Measurements from ENCODE around the gene LRRN3.

The LRRN3 gene

DNA sequence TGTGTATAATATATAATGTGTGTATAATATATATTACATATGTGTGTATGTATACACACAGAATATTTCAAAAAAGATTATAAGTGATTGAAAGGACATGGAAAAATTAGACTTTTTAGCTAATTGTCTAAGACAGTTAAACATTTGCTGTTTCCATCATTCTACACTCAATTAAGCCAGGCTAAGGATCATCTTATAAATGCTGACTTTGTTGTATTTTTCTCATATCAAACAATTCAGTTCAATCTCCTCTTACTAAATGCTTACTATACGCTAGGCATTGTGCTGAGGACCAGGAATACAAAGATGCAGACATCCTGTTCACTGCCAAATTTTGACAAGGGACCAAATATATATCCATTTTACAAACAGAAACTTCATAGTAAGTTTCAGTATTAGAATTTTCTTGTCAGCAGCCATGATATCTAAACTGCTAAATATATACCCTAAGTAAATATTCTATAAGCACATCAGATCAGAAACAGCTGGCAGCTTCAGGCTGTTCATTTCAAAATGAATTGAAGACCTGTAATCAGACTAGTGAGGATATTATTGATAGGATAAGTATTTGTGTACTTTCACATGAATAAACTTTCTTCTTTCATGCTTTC is 10.3 kb upstream of the LRRN3 start:
- DNase-seq = no peak

DNA sequence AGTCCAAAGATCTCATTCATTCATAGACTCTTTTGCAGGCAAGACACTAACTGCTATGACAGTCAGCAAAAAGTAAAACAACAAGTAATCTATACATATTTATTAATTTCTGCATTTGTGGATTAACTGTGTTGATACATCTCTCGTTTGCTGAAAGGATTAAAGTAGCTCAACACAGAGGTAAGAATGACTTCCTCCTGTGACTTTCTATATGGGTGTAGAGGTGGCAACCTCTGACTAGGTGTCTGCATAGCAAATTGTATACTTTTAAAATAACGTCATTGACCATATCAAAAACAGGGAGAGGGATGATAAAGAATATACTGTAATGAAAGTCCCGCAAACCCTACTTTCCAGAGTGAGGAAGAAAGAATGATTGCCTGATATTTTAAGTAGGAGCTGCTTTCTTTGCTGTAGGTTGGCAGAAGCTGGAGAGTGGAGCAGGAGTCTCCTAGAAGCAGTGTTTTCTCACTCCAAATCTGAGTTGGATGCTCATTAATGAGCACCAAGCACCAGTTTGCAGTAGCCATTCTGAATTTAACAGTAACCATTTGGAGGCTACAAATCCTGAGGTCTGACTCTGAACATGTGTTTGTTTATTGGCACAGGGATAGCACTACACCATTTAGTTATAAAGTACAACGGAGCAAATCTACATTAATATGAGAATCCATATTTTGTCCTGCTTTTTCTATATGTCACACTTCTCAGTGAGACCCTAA is 9.2 kb upstream of the LRRN3 start:
- DNase-seq = no peak

DNA sequence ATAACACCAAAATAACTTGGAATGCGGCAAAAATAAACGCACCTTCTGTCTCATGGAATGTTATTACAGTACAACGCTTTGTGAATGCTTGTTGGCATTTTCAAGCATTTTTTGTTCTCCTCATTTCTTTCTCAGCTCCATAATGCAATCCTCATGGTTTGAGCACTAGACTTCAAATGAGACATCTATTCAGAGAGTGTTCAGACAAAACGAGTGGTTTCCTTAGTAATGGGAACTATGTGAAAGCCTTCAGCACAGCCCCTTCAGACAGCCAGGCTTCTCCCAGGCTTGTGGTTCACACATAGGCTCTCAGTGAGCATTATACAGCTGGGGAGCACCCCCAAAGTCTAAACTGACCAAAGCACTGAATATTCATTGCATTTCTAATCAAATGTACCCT is 8.6 kb upstream of the LRRN3 start:
- DNase-seq = no peak

DNA sequence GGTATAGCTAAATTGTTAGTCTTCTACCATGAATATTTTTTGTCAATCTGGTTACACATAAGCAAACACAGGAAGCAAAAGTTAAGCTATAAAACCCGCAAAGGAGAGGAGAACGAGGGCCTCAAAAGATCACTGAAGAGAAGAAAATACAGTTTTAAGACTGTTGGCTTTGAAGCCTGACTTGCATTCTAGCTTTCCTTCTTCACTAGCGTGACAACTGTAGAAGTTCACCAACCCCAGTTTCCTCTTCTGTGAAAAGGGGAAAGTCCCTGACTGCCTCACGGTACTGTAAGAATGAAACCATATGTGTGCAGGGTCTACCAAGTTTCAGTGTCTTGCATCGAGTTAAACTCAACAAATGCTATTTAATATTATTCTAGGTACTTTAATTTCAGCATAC is 7.5 kb upstream of the LRRN3 start:
- no peak for DNase-seq

DNA sequence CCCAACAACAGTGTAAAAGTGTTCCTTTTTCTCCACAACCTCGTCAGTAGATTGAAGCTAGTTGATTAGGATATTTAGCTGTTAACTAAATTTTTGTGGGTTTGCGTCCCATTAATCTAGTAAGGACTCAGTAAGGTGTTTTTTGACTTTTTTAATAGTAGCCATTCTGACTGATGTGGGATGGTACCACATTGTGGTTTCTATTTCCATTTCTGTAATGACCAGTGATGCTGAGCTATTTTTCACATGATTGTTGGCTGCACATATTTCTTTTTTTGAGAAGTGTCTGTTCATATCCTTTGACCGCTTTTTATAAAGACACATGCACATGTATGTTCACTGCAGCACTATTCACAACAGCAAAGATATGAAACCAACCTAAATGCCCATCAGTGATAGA is 5.6 kb upstream of the LRRN3 start:
- no peak for DNase-seq

DNA sequence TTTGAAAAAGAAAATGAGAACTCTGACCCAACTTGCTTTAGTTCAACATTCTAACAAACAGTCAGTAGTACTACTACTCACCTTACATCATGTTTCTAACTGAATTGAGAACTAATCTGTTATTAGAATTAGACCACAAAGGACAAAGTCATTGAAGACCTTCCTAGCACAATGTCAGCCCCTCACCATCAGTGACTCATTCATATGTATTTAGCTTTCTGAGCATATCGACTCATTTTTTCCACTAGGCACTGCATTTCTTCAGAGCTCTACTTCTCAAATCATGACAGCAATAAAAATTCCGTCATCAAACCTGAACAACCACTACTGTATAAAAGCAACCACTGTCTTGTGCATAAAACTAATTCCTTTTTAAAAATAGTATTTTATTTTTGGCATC is 4.4 kb upstream of the LRRN3 start:
- no peak for DNase-seq

DNA sequence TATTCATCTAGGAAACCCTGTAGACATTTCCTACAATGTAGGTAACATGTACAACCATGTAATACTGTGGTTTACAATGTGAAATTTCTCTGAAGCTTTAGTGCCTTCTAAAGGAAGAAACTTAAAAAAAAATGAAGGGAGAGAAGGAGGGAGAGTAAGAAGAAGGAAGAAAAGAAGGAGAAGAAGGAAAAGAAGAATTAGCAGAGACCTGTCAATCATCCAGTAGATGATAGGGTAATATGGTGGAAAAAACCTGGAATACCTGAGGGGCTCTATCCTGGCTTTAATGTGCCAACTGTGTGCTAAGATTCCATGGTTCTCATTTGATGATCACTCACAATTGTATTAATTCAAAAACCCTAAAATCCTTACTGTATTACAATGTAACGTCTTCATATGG is 2.6 kb upstream of the LRRN3 start:
- no peak for DNase-seq

DNA sequence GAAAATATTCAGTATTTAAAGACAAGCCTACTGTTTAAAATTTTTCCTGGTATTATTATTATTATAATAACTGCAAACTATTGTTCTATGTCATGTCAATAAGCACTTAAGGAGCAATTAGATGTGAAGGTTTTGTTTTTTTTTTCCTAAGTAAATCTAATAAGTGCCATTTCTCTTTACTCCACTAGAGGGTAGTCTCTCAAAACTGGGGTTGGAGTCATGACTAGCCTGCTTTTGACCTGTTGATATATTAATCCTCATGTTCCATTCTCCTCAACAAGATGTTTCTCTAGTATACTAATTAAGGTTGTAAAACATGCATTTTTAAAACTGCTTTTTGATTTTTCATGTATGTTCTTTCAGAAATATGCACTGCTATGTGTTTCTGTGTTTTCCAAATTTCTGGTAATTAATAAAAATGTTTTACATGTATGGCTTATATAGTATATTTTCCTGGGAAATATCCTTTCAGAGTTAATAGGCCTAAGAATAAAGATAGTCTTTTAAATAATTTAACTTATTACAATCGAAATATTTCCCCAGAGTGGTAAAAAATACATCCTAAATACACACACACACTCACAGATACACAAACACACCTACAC is 1.0 kb upstream of the LRRN3 start:
- DNase-seq = peak; percentile 37

DNA sequence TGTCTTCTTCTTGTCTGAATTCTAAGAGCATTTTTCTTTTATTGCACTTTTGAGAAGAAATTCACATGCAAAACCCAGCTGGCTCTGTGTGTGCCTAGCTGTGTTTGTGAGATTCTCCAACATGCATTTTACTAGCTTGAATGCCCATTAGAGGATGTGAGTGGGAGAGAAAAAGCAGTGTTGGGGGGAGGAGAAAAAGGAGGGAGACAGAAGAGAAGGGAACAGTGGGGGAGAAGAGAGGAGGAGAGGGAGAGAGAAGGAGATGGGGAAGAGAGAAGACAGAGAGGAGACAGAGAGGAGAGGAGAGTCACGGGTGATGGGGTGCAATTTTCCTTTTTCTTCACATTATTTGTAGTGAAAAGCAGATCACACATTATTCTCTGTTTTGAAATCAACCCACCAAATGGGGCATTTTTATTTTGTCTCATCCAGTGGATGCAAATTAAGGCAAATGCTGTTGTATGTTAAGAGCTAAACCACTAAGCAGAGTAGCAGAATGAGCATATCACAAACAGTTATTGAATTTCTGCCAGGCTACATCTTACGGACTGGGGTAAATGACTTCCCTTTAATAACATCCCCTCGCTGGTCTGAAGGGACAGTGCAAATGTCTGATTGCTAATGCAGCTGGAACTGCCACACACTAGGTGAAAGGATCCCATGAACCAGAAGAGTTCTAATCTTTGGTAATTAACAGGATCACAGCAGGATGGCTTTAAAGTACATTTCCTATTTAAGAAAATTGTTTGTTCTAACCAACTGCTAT is 849 bp downstream of the LRRN3 start:
- DNase-seq = peak; percentile 53

DNA sequence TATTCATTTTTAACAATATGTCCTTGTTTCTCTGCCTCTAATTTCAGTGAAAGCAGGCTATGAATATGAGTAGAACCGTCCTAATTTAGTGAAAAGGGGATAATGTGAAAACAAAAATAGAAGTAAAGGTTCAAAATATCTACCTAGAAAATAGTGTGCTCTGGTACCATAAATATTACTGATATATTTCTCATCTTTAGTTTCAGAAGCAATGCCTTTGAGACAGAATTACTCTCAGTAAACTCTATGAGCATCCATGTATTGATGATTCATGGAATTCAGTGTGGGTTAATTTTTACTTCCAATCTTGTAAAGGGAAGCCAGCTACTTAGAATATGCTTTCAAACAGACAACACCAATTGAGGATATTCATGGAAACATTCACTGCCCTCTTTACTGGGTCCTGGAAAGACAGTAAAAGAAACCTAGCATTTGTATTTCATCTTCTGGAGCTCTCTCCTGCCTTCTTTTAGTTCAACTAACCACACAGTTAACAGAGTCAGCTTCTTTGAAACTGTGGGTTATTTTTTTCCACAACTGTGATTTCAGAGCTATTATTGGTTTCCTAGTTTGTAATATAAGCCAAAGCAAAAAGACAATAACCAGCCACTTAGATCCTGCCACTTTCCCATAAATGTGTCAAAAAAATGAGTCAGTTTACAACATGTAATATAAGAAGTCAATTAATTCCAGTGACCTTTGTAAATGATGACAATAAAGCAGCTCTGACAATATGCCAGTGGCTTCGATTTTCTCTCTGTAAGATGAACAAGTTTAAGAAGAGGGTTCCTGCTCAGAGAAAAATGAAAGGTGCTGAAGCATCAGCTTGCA is 1.7 kb downstream of the LRRN3 start:
- peak; percentile 5 for DNase-seq

DNA sequence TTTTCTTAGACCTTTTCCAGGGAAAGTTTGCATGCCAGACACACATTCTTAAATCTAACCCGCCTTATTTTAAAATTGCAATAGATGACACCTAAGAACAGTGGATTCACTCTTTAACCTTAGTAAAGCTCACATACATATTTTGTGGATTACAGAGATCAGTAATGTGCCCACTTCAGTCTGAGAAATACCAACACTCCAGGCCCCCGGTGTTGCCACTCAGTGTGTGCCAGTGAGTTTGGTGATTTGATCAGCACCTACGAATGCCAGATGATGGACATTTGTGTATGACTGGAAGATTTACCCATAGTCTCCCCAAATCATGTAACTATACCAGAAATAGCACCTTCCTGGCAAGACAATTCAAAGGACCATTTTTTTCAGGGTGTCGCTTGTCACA is 2.6 kb downstream of the LRRN3 start:
- no peak for DNase-seq

DNA sequence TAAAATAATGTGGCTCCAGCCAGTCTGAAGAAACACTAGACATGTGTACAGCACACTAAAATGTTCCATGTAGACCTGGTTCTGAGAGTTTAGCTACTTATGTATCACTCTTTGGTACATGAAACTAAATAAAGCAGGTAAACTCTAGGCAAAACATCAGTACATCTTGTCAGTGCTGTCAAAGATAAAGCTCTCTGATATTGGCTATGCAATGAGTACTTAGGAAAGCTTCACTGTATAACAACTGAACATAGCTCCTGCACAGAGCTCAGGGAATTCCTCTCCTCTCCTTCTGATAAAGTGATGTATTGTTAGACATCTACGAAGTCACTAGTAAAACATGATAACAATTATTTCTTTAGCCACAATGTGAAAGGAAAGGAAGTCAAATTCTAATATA is 3.5 kb downstream of the LRRN3 start:
- DNase-seq = no peak

DNA sequence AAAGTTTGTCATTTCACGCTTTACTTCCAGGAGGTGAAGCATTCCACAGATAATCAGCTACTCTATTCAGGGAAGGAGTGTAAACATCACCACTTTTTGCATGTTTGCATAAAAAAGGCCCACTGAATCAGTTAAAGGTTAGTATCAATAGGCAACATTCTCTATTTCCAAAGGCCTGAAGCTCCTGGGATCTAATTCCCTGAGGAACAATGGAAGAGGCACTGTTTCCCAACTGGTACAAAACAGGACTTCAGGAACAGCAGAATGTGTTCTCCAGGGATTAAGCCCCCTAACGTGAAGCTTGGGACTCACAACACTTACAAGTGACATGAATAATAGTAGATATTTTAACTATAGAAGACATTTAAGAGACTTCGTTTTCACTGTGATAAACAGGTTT is 6.1 kb downstream of the LRRN3 start:
- no peak for DNase-seq

DNA sequence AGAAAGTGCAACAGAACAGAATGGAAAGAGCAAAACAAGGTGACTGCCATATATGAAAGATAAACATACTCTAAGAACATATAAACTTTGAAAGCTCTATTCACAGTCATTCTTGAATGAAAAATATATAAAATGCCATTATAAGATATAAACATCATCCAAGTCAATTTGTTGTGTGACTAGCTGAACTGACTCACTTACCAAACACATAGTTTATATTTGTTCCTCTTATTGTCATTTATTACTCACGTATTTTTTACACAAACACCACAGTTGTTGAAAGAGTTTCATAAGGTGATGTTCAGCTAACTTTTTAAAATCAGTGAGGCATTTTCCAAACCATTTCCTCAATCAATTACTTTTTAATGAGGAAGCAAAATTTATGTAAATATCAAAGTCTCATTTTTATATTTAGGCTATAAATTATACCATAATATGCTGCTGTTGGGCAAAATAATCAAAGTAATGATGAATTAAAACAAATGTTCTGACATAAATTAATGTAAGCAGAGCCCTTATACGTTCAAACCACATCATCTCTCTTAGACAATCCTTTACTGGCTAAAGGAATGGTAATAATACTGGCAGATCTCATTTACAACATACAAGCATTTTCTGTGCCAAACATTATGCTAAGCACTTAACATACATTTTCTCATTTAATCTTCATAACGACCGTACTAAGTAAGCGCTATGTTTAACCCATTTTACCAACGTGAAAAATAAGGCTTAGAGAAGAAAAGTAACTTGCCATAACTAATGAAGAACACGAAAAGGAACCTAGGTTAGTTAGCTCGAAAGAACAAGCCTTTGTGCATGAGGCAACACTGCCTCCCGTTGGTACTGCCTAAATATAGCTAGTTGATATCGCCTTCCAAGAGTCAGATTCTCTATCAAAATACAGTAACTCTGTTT is 7.3 kb downstream of the LRRN3 start:
- DNase-seq = peak; percentile 46

DNA sequence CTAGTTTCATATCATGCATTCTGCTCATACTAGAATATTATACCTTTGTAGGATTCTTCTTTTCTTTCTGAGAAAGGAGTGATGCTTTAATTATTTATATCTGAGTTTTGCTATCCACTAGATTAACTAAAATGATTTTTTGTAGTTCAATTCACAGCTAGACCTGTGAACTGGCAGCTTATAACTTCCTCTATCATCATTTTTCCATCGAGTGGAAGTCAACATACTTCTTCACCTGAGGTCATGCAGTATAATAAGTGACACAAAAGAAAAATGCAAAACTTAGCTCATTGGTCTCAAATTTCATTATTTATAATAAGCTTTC is 8.0 kb downstream of the LRRN3 start:
- DNase-seq = no peak

DNA sequence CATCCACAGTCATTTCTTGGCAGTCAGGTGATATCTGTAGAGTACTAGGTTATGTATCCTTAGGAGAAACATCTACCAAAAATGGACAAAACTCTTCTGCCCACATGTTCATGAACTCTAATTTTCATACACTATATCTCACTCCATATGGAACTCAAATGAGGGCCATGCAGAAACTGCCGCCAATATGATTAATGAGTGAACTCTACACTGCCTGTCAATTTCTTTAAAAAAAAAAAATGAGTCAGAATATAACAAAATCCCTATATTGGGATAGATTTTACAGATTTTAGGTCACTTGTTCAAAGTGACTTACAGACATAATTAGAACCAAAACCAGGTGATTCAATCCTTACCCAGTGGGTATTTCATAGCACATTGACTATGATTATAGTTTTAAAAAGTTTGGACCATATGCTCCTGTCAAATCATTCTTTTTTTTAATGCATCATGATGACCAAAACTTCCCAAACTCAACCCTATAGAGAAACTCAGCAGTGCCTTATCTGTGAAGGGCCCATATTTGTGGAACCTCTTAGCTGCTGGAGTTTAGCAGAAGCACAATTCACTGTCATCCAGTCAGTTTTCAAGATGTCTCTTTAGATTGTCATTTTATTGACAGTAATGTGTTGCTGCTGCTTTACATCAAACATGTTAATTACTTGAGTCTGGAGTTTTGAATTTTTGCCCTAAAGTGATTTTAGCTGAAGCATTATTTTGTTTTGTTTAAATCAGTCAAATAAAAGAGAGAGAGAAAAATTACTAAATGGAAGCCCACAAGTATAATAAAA is 11.1 kb downstream of the LRRN3 start:
- no peak for DNase-seq

DNA sequence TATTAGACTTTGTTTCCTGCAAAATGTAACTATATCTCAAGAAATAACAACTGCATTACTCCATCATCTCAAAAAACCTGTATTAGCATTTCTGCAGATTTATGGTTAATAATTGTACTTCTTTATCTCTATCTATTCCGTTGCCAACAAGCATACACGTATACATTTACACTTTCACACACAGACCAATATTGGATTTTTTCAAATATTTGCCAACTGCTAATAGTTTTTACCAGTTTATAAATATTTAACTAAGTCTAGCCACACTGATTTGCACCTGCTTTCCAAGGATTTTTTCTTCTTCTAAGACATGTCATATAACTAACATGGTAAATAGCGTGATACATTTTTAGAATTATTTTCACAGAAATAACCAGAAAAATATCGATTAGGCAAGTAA is 12.2 kb downstream of the LRRN3 start:
- no peak for DNase-seq

DNA sequence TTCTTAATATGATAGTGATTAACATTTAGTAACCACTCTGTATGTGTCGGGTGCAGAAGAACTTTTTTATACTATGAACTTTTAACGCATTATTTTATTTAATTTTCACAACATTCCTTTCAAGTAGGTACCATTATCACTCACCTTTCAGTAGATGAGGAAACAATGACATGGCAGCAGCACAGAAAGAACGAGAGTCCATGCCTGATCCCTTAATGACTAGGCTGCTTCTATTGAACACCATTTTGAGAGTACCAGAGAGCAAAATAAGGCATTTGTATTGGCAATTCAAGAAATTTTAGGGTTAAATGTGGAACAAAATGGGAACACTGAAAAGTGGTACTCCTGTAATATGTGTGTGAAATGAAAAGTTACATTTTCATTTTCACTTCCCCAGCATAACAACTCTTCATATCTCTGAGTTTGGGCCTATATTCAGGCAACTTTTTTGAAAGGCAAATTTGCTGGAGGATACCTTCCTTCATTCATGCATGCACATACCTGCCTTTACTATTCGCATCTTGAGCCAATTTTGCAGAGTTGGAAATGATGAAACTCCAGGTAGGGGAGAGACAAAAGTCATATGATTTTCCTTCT is 12.8 kb downstream of the LRRN3 start:
- DNase-seq = no peak

DNA sequence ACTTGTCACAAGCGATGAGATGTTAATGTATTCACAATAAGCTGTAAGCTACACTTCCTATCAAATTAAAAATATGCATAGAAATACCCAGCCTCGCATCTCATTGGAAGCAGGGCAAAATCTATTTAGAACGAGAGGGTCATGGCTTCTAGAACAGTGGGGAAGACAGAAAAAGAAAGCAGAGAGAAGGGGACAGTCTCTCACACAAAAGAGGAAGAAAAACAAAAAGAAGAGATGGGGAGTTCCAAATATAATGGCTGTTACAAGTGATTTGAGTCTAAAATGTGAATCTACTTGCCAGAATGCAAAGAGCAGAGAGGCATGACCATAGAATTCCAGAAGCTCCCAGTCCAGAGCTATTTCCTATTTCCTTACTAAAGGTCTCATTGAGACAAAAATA is 13.8 kb downstream of the LRRN3 start:
- no peak for DNase-seq

DNA sequence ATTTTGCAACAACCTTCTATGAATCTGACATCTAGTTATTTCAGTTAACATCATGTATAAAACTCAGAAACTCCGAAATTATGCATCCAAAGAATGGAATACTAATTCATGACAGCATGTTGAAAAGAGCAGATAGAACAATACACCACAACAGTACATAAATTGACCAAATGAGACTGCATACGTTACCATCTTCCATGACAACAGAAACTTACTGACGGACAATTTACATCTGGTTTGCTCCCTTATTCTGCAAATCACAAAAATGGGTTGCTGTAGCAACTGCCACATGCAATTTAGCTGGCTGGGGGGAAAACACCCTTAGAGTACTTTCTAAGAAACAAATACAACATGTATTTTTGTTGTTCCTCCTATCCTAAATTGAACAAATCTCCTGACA is 14.3 kb downstream of the LRRN3 start:
- no peak for DNase-seq

DNA sequence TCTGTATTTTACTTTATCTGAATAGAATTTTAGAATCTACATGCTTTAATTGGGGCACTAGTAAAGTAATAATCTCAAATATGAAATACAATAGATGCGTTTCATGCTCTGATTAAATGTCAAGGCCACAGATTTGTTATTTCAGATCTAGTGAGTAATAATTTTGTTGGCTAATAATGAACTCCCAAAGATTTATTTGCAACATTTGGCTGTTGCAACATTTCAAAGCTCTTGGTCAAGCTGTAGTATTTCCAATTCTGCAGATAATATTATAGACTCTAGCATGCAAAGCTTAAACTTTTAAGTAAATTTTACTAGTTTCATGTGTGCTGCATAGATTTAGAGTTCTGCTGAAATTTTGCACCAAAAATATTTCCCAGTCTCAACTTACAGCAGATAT is 16.7 kb downstream of the LRRN3 start:
- no peak for DNase-seq

Data from COR-L47 (cell line).